SH-SY5Y (cell line): Measurements from ENCODE around the gene ZNF579.

ENCODE experiments used
- GATA2 ChIP-seq: IDR thresholded peaks from 2 replicates; pipeline ENCODE4 v1.6.1; 2011; ENCODE audit warnings: mild to moderate bottlenecking, low read depth, low read length
- GATA3 ChIP-seq: IDR thresholded peaks from 2 replicates; pipeline ENCODE4 v1.6.1; 2011; ENCODE audit warnings: low read depth, mild to moderate bottlenecking, low read length, moderate library complexity

The ZNF579 gene

GRCh38 chr19:55603581-55604292 lies 23.1 kb upstream of the ZNF579 start:
- TF ChIP-seq GATA2 = no peak
- no peak for TF ChIP-seq GATA3

DNA sequence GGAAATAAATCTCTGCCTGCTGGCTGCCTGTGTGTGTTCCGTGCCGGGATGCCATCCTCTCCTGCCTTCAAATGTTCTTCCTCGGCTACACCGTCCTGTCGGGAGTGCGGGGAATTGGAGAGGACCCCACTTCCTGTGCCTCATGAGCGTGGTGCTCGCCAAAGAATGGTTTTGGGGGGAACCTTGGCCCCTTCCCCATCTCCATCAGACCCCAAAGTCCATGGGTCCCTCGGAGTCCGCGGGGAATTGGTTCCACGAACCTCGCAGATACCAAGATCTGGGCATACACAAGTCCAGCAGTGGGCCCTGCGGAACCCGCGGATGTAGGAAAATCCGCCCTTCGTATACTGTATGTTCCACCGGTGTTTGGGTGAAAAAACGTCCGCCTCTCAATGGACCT lies 22.5 kb upstream of the ZNF579 start:
- TF ChIP-seq GATA2 (no peak), GATA3 (no peak)

DNA sequence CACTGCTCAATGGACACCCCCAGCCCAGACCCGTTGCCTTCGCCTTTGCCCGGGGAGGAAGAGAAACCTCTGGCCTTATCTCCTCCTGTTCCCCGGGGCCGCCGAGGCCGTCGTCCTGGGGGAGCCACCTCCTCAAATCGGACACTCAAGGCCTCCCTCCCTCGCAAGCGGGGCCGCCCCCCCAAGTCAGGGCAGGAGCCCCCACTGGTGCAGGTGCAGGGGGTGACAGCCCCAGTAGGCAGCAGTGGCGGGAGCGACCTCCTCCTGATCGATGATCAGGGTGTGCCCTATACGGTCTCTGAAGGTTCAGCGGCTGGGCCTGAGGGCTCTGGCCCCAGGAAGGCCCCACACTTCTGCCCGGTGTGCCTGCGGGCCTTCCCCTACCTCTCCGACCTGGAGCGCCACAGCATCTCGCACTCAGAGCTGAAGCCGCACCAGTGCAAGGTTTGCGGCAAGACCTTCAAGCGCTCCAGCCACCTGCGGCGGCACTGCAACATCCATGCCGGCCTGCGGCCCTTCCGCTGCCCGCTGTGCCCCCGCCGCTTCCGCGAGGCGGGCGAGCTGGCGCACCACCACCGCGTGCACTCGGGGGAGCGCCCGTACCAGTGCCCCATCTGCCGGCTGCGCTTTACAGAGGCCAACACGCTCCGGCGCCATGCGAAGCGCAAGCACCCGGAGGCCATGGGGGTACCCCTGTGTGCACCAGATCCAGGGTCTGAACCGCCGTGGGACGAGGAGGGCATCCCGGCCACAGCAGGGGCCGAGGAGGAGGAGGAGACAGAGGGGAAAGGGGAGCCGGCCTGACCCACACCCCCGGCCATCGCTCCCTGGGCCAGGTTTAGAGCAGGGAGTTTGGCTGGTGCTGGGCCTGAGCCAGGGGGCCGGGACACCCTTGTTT lies 21.7 kb upstream of the ZNF579 start:
- TF ChIP-seq GATA2 (no peak), GATA3 (no peak)

- TF ChIP-seq GATA2 = no peak
- no peak for TF ChIP-seq GATA3
Measured at GRCh38 chr19:55601084-55601483, 20.4 kb upstream of the ZNF579 start.

DNA sequence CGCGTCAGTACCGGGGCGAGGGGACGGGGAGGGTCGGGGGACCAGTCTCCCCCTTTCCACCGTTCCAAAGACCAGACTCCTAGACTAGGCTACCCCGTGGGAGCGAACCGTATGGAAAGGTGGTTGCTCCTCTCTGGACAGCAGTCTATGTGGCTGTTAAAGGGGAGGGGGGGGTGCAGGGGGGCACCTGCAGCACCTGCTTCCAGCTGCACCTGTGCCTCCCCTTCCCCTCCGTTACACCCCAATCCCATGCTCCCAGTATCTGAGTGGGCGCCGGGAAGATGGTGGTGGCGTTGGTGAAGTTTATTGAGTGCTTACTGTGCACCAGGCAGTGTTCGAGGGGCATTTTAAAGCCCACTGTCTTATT lies 20.0 kb upstream of the ZNF579 start:
- TF ChIP-seq GATA3 = no peak

DNA sequence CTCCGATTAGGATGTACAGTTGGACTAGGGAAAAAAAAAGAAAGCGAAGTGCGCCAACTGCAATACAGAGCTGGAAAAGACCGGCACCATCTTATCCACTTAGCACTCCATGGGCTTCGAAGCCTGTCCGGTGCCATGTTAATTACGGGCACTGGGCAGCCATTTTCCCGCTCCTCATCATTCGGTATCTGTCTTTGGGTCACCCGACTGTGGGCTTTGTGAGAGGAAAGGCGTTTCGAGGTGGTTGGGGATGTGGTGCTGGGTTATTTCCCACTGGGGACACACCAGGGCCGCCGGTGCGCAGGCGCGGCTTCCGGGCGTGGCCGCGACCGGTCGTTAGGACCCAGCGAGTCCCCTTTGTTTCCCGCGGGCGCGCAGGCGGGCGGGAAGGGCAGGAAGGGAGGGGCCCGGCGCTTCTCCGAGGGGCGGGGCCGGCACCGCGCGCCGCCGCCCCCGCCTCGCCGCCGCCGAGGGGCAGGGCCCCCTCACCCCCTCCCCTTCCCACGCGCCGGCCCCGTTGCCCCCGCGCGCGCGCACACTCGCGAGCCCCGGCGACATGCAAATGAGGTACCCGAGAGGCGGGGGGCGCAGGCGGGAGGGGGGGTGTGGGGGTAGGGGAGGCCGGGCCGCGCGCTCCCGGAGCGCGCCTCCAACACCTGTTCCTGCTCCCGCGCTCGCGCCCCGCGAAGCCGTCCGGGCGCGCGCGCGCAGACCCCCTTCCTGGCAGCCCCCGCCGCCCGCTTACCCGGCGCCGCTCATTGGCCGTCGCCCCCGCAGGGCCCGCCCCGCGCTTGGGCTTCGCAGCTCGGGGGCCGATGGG lies 19.4 kb upstream of the ZNF579 start, which contains the start of gene ZNF524:
Gene ZNF524, plus strand, starts transcription at position 447 of the 820 bp plus-strand sequence. CDS start 1,825 bp downstream, outside the sequence.
- no peak for TF ChIP-seq GATA3
- TF ChIP-seq GATA2 = 0 out of 2 replicates have a peak, but pooled peaks have one; percentile 13

GRCh38 chr19:55599468-55599841 lies 18.8 kb upstream of the ZNF579 start, which contains the start of gene FIZ1:
Gene FIZ1 (minus strand): TSS chr19:55599517. CDS start chr19:55597865, 1,652 bp downstream.
- no peak for TF ChIP-seq GATA2
- TF ChIP-seq GATA3 = no peak

GRCh38 chr19:55598719-55599467 lies 18.2 kb upstream of the ZNF579 start:
- TF ChIP-seq GATA2 (no peak), GATA3 (no peak)

GRCh38 chr19:55598034-55598433 lies 17.4 kb upstream of the ZNF579 start:
- TF ChIP-seq GATA3 (no peak), GATA2 (no peak)

GRCh38 chr19:55597501-55597921 lies 16.9 kb upstream of the ZNF579 start:
- no peak for TF ChIP-seq GATA2
- TF ChIP-seq GATA3 = no peak

GRCh38 chr19:55596304-55596703 lies 15.7 kb upstream of the ZNF579 start:
- TF ChIP-seq GATA3 = no peak
- TF ChIP-seq GATA2 = no peak

GRCh38 chr19:55594996-55595545 lies 14.4 kb upstream of the ZNF579 start:
- TF ChIP-seq GATA2 (no peak), GATA3 (no peak)
